ENCODE measurements around the gene KLK8. TPM values are rescaled to one million over a fixed set of nuclear protein-coding genes. Genes with fewer than 3 reads are reported as not detected.

Gene KLK8
- total RNA-seq, 1 experiment from 2014 or later, result 2.7 TPM

DNA sequence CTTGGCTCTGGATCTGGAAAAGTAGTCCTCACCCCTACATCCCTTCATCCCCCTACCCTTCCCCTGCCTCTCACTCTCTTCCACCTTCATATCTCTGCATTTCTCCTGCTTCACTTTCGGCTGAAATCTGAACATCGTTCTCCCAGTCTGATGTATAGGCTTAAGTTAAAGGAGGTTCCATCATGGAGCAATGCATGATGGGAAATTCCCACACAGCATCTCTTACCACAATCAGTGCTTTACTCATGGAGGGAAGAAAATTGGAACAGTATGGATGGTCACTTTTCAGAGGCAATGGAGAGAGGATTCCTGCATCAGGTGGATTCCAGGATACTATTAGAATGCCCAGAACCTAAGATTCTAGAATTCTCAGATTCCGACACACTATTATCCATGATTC is 6.1 kb upstream of the KLK8 start:
- WGBS (ENCODE audit: extremely low coverage, insufficient read length, low lambda C conversion rate), result no CpG with 5 or more reads among the region's 3 CpGs
- Histone ChIP-seq H3K79me1 (ENCODE audit: insufficient read depth, low read depth, low read length, poor library complexity, severe bottlenecking) (no peaks in the 10 kb centered on the region), H3K4me2 (ENCODE audit: insufficient read depth, insufficient read length, low read length) (no peak overlapping the region), H3K56ac (ENCODE audit: insufficient read length, low read depth, low read length) (no peak overlapping the region), H4K8ac (replicated peaks; ENCODE audit: insufficient read length, low read depth, low read length) (no peak overlapping the region), H3K9ac (ENCODE audit: extremely low read depth, insufficient read length, low read length) (no peak overlapping the region), H3K23ac (ENCODE audit: insufficient read length, low read depth, low read length) (no peak overlapping the region), H3T11ph (ENCODE audit: low read length) (no peak overlapping the region), H3K27me3 (ENCODE audit: insufficient read depth, low read length) (no peaks in the 10 kb centered on the region), H2BK15ac (ENCODE audit: low read depth, low read length) (no peak overlapping the region), H4K5ac (ENCODE audit: insufficient read length, low read depth, low read length) (no peak overlapping the region), H2BK120ac (ENCODE audit: low read depth, low read length, poor library complexity, severe bottlenecking) (no peak overlapping the region), H3K79me2 (ENCODE audit: insufficient read depth, low read length) (no peaks in the 10 kb centered on the region), H2AFZ (ENCODE audit: low read length) (no peak overlapping the region), H3K27ac (ENCODE audit: insufficient read length, low read depth, low read length) (no peak overlapping the region), H2BK5ac (ENCODE audit: insufficient read length, low read length) (no peak overlapping the region), H3K4ac (ENCODE audit: low read depth, low read length) (no peak overlapping the region), H3K14ac (ENCODE audit: insufficient read depth, low read length) (no peak overlapping the region), H2BK12ac (ENCODE audit: insufficient read length, low read depth, low read length) (no peak overlapping the region), H3K18ac (ENCODE audit: insufficient read length, low read depth, low read length) (no peak overlapping the region), H4K91ac (ENCODE audit: insufficient read length, low read depth, low read length) (no peak overlapping the region), H2BK20ac (ENCODE audit: low read depth, low read length, poor library complexity, severe bottlenecking) (no peak overlapping the region), H3K9me3 (ENCODE audit: control insufficient read depth, low read depth, low read length) (no peaks in the 10 kb centered on the region), H3K4me1 (ENCODE audit: insufficient read depth, low read length) (no peaks in the 10 kb centered on the region), H4K20me1 (ENCODE audit: control insufficient read depth, insufficient read depth, insufficient read length) (no peaks in the 10 kb centered on the region), H3K23me2 (ENCODE audit: insufficient read length, low read depth, low read length, poor library complexity, severe bottlenecking) (peaks cover 3% of the 10 kb centered on the region), H2AK5ac (ENCODE audit: insufficient read length, low read length) (no peak overlapping the region)
- Mint-ChIP-seq H3K27ac (no peak overlapping the region), H3K9me3 (no peaks in the 10 kb centered on the region), H3K36me3 (ENCODE audit: insufficient read depth in 1 of 3, low read depth in 3 of 3) (no peaks in the 10 kb centered on the region), H3K4me1 (peaks cover 5 to 10% of the 10 kb centered on the region in 2 experiments), H3K27me3 (ENCODE audit: low read depth) (peaks cover 51% of the 10 kb centered on the region), H3K4me3 (no peak overlapping the region)
- DNase-seq, result no peak
- no peak for TF ChIP-seq CTCF (conservative IDR thresholded peaks at IDR 0.05)
